Uterus (tissue), 4 donors: ENCODE results near the gene CLIP2. TPM values are rescaled to one million over a fixed set of nuclear protein-coding genes. Genes with fewer than 3 reads are reported as not detected.

Source experiments
- DNase-seq, 2 donors: peaks; one replicate each; pipeline ENCODE4 v3.0.0-alpha.2; 2019 to 2020
- H3K27ac ChIP-seq, 2 donors: fragments of 200-600 bp; sonication (generic); 1 replicate in 1 of 2; 2 replicates in 1 of 2; pipeline ENCODE4 v1.5.1; 2016 to 2018
- H3K27me3 ChIP-seq, 2 donors: fragments of 200-600 bp; sonication (generic); one replicate each; pipeline ENCODE4 v1.5.1; 2018 to 2019; ENCODE audit warnings: control low read depth in 1 of 2
- H3K36me3 ChIP-seq, 2 donors: fragments of 200-600 bp; sonication (generic); one replicate each; pipeline ENCODE4 v1.5.1; 2019; ENCODE audit warnings: control low read depth in 1 of 2
- H3K4me1 ChIP-seq, 2 donors: fragments of 200-600 bp; sonication (generic); one replicate each; pipeline ENCODE4 v1.5.1; 2018 to 2019; ENCODE audit warnings: control low read depth in 1 of 2
- H3K4me3 ChIP-seq, 2 donors: fragments of 200-600 bp; sonication (generic); 1 replicate in 1 of 2; 2 replicates in 1 of 2; pipeline ENCODE4 v1.5.1; 2018 to 2019; ENCODE audit warnings: mild to moderate bottlenecking in 1 of 2
- H3K9me3 ChIP-seq, 2 donors: fragments of 200-600 bp; sonication (generic); one replicate each; pipeline ENCODE4 v1.5.1; 2019; ENCODE audit warnings: control low read depth in 1 of 2
- POLR2A ChIP-seq, 2 donors: fragments of 450-650 bp; IDR thresholded peaks; one replicate each; pipeline ENCODE4 v1.6.1; 2016; ENCODE audit warnings: antibody characterized with exemption in 2 of 2, mild to moderate bottlenecking in 1 of 2, moderate library complexity in 1 of 2
- intact Hi-C: fragments of 100-400 bp; cut with DNase I; formaldehyde crosslinking; loops from one replicate; pipeline ENCODE4 v1.15.1; 2023; ENCODE audit warnings: low total_unique reads
- total RNA-seq, 4 donors: library from RNA; depleted of rRNA in 3 of 4; stranded (reverse); fragments of >200 nt in 3 of 4; gene quantifications; one replicate each; pipeline versions ENCODE4 v1.1.0 to v1.2.4, GENCODE V29; 2014 to 2023
- TF ChIP-seq, protein P1 (sequence below), 4 experiments: fragments of 200-600 bp in 2 of 4; fragments of 450-650 bp in 2 of 4; sonication (generic) in 2 of 4; IDR thresholded peaks; one replicate each; pipeline ENCODE4 v1.5.1; 2016 to 2019; ENCODE audit warnings: antibody characterized with exemption in 4 of 4, mild to moderate bottlenecking in 2 of 4, moderate library complexity in 1 of 4
- donor health status: DM: yes; HTN: yes; CAD: no.

CLIP2 gene
- total RNA-seq, 4 donors from 2014 or later = 20.3 to 41.8 (median 28.4) TPM

DNA sequence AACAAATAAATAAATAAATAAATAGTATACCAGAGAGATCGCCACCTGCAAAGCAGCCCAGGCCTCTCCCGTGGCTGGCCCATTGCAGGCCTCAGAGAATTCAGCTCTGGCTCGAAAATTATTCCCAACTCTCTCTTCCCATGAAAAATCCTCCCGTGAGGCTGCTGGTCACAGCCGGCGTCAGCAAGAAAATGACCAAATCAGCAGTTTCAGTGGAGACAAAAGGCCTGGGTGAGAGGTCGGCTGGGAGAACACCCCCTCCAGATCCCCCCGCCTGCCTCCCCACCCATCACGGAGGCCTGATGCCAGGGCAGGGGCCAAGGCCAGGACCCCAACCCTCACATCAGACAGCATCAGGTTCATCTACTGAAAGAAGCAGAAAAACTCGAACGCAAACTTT is 3.1 kb upstream of the CLIP2 start:
- Histone ChIP-seq H3K36me3 (no peaks in the 10 kb centered on the region), H3K27ac (no peak overlapping the region), H3K27me3 (no peaks in the 10 kb centered on the region), H3K9me3 (no peaks in the 10 kb centered on the region), H3K4me1 (peaks cover 0 to 8% of the 10 kb centered on the region in 2 donors), H3K4me3 (no peak overlapping the region)
- TF ChIP-seq, protein P1, sequence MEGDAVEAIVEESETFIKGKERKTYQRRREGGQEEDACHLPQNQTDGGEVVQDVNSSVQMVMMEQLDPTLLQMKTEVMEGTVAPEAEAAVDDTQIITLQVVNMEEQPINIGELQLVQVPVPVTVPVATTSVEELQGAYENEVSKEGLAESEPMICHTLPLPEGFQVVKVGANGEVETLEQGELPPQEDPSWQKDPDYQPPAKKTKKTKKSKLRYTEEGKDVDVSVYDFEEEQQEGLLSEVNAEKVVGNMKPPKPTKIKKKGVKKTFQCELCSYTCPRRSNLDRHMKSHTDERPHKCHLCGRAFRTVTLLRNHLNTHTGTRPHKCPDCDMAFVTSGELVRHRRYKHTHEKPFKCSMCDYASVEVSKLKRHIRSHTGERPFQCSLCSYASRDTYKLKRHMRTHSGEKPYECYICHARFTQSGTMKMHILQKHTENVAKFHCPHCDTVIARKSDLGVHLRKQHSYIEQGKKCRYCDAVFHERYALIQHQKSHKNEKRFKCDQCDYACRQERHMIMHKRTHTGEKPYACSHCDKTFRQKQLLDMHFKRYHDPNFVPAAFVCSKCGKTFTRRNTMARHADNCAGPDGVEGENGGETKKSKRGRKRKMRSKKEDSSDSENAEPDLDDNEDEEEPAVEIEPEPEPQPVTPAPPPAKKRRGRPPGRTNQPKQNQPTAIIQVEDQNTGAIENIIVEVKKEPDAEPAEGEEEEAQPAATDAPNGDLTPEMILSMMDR (IDR thresholded peaks at IDR 0.05) = no peak
- TF ChIP-seq POLR2A (IDR thresholded peaks at IDR 0.05) = no peak
- intact Hi-C loops = no loop called here
- DNase-seq = no peak

DNA sequence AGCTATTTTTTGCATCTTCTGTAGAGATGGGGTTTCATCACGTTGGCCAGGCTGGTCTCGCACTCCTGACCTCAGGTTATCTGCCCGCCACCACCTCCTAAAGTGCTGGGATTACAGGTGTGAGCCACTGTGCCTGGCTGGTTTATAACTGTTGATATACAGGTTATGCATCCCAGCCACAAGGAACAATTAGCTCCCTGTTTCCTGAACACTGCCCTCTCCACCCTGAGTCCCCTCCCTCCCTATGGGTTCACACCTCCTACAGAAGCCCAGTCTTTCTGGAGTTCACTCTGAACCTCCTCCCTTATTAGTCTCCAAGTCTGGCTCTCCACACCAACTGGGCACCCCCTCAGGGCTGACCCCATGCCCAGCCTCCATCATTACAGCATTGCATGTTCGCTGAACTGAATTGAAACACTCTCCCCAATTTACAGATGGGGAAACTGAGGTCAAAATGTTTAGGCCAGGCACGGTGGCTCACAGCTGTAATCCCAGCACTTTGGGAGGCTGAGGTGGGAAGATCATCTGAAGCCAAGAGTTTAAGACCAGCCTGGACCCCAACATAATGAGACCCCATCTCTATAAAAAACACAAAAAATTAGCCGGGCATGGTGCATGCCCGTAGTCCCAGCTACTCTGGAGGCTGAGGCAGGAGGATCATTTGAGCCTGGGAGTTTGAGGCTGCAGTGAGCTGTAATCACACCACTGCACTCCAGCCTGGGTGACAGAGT is 1.7 kb upstream of the CLIP2 start:
- intact Hi-C loops = no loop called here
- H3K9me3 ChIP-seq = no peaks in the 10 kb centered on the region

DNA sequence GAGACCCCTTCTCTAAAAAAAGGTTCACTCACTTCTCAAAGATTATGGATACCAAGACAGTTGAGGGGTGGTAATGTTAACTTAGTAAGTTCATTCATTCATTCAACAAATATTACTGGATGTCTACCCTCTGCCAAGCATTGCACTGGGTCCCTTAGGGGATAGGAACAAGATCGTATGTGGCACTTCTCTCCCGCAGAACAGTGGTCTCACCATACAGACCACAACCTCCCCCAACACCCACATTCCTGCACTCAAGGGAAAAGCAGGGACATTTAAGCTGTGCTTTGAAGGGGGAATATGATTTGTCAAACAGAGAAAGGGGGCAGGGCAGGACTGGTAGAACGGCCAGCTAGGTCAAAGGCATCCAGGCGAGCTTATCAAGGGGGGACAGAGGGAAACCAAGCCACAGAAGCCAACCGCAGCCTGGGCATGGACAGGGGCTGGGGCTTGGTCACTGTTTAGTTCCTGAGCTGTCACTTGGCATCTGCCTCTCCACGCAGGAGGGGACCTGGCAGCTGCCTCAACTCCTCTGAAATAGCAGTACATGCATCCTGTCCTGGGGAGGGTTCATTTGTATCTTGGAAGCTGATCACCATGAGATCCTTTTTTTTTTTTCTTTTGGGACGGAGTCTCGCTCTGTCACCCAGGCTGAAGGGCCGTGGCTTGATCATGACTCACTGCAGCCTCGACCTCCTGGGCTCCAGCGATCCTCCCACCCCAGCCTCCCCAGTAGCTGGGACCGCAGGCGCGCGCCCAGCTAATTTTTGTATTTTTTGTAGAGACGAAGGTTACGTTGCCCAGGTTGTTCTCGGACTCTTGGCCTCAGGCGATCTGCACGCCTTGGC is 949 bp upstream of the CLIP2 start:
- no peaks in the 10 kb centered on the region for H3K27me3 ChIP-seq
- H3K27ac ChIP-seq = peak overlapping the region in 1 of 2 donors; percentile 72
- peak overlapping the region; percentile 17 to 46 for H3K4me3 ChIP-seq
- H3K9me3 ChIP-seq = no peaks in the 10 kb centered on the region
- DNase-seq = no peak
- no peak for TF ChIP-seq POLR2A (IDR thresholded peaks at IDR 0.05)
- TF ChIP-seq, protein P1 (IDR thresholded peaks at IDR 0.05) = no peak
- no peaks in the 10 kb centered on the region for H3K36me3 ChIP-seq
- intact Hi-C loops = no loop called here
- H3K4me1 ChIP-seq = peaks cover 0 to 8% of the 10 kb centered on the region in 2 donors

More for the DNA sequence above, 1.7 kb upstream of the CLIP2 start:
- peaks cover 0 to 8% of the 10 kb centered on the region in 2 donors for H3K4me1 ChIP-seq
- no peak overlapping the region for H3K4me3 ChIP-seq
- no peaks in the 10 kb centered on the region for H3K36me3 ChIP-seq
- H3K27me3 ChIP-seq = no peaks in the 10 kb centered on the region
- no peak overlapping the region for H3K27ac ChIP-seq
- no peak for DNase-seq
- no peak for TF ChIP-seq POLR2A (IDR thresholded peaks at IDR 0.05)
- TF ChIP-seq, protein P1 (IDR thresholded peaks at IDR 0.05) = no peak

DNA sequence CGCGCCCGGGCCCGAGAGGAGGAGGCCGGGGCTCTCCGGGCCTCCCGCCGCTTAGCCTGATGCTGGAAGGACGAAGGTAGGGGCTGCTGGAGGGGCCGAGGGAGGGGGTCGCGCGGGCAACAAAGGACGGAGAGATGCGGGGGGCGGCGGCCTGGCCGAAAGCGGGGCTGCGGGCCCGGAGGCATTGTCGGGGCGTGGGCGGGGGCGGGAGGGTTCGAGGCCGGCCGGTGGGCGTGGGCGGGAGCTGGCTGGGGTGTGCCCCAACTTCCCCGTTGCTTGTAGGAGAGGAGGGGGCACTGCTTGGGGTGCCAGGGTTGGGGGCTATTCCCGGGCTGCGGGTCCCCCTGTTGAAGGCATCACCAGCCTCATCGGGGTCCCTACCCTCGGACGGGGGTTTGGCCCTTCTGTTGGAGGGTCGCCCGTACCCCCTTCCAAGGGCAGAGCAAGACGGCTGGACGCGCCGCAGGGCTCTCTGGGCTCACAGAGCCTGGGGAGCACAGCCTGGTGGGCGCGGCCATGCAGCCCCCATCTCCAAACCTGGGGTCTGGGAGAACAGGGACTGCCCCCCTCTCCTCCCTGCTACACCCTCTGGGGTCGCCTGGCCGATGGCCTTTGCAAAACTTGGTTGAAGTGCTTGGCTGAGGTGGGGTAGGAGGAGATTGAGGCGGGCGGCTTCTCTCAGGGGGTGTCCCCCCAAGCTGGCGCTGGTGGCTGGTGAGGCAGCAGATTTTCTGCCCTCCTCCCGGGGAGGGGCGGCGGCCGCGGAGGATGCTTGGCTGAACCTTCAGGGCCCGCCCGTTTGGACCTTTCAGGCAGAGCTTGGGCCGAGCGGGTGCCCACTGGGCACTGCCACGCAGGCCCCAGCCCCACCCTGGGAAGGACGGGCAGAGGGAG is 699 bp downstream of the CLIP2 start:
- peak in 1 of 2 donors; percentile 9 for TF ChIP-seq POLR2A (IDR thresholded peaks at IDR 0.05)
- TF ChIP-seq, protein P1 (IDR thresholded peaks at IDR 0.05) = no peak
- no peaks in the 10 kb centered on the region for H3K27me3 ChIP-seq
- intact Hi-C loops = no loop called here
- no peaks in the 10 kb centered on the region for H3K9me3 ChIP-seq
- H3K4me3 ChIP-seq = peak overlapping the region; percentile 46 to 98
- DNase-seq = peak; percentile 51 to 56
- no peaks in the 10 kb centered on the region for H3K36me3 ChIP-seq
- H3K4me1 ChIP-seq = peaks cover 3 to 8% of the 10 kb centered on the region in 2 donors
- H3K27ac ChIP-seq = peak overlapping the region; percentile 72 to 84
